Measurements from ENCODE around the gene GHRL.

- no peak for TF ChIP-seq CTCF (IDR thresholded peaks at IDR 0.05)
- TF ChIP-seq POLR2A (IDR thresholded peaks at IDR 0.05): no peak
Observed at GRCh38 chr3:10269443-10269842, 23.3 kb downstream of the GHRL start.

All from body of pancreas (tissue), 4 donors.